HepG2 (cell line): ENCODE measurements around the gene TANGO6. TPM values are rescaled to one million over a fixed set of nuclear protein-coding genes. Genes with fewer than 3 reads are reported as not detected.

ENCODE experiments used
- EEA1 ChIP-seq: sonication (generic); formaldehyde crosslinking; IDR thresholded peaks from 2 replicates; pipeline ENCODE4 v1.5.1; 2020; ENCODE audit warnings: mild to moderate bottlenecking, missing genetic modification reagents, borderline replicate concordance
- EP300 ChIP-seq, 3 experiments: sonication (generic) in 1 of 3; formaldehyde crosslinking in 1 of 3; IDR thresholded peaks; 2 replicates each; pipeline versions ENCODE4 v1.5.1 to v1.6.1; 2011 to 2020; ENCODE audit warnings: low read depth in 2 of 3, low read length in 2 of 3, borderline replicate concordance in 1 of 3, improper control_type of control experiment in 1 of 3, mild to moderate bottlenecking in 1 of 3, missing genetic modification reagents in 1 of 3, moderate library complexity in 1 of 3
- HES4 ChIP-seq: sonication (generic); formaldehyde crosslinking; IDR thresholded peaks from 2 replicates; pipeline ENCODE4 v1.9.0; 2021; ENCODE audit warnings: mild to moderate bottlenecking, missing genetic modification reagents, borderline replicate concordance
- MED13 ChIP-seq: sonication (generic); formaldehyde crosslinking; IDR thresholded peaks from 2 replicates; pipeline ENCODE4 v1.5.0; 2020; ENCODE audit warnings: missing genetic modification reagents
- NR2F2 ChIP-seq: IDR thresholded peaks from 2 replicates; pipeline ENCODE4 v1.6.1; 2012; ENCODE audit warnings: low read depth, inconsistent platforms, borderline replicate concordance
- PCBP1 ChIP-seq: fragments of 200-400 bp; formaldehyde crosslinking; IDR thresholded peaks from 2 replicates; pipeline ENCODE4 v1.6.1; 2017; ENCODE audit warnings: mild to moderate bottlenecking, low read depth, low read length, borderline replicate concordance
- PCBP2 ChIP-seq: fragments of 200-400 bp; formaldehyde crosslinking; optimal IDR thresholded peaks from 2 replicates; pipeline ENCODE3; 2018; ENCODE audit warnings: low read length, low read depth; ENCODE audit not compliant: poor library complexity, severe bottlenecking
- RFX1 ChIP-seq: fragments of 450-650 bp; IDR thresholded peaks from 2 replicates; pipeline ENCODE4 v1.6.1; 2017
- SOX13 ChIP-seq, 3 experiments: fragments of 450-650 bp in 1 of 3; sonication (generic) in 1 of 3; formaldehyde crosslinking in 1 of 3; IDR thresholded peaks in 2 of 3; conservative IDR thresholded peaks in 1 of 3; 2 replicates each; pipeline versions ENCODE4 v1.5.0 to v1.6.1; 2016 to 2020; ENCODE audit warnings: antibody characterized with exemption in 1 of 3, mild to moderate bottlenecking in 1 of 3, missing compliant biosample characterization in 1 of 3, missing genetic modification reagents in 1 of 3, moderate library complexity in 1 of 3
- SRSF1 ChIP-seq: fragments of 200-400 bp; formaldehyde crosslinking; optimal IDR thresholded peaks from 2 replicates; pipeline ENCODE3; 2017; ENCODE audit warnings: mild to moderate bottlenecking, low read depth, low read length, moderate library complexity
- ZNF101 ChIP-seq: sonication (generic); formaldehyde crosslinking; IDR thresholded peaks from 2 replicates; pipeline ENCODE4 v1.4.0; 2020; ENCODE audit warnings: mild to moderate bottlenecking, low read depth, missing genetic modification reagents, borderline replicate concordance
- ZNF407 ChIP-seq: sonication (generic); formaldehyde crosslinking; IDR thresholded peaks from one replicate; pipeline ENCODE4 v1.5.1; 2020; ENCODE audit warnings: mild to moderate bottlenecking, missing genetic modification reagents; ENCODE audit errors: not compliant biosample characterization
- ZNF740 ChIP-seq: sonication (generic); formaldehyde crosslinking; IDR thresholded peaks from 2 replicates; pipeline ENCODE4 v1.4.0; 2020; ENCODE audit warnings: missing genetic modification reagents
- ZNF83 ChIP-seq: sonication (generic); formaldehyde crosslinking; IDR thresholded peaks from 2 replicates; pipeline ENCODE4 v1.4.0; 2020; ENCODE audit warnings: missing genetic modification reagents, mild to moderate bottlenecking, borderline replicate concordance
- ZSCAN29 ChIP-seq: sonication (generic); formaldehyde crosslinking; conservative IDR thresholded peaks from 2 replicates; pipeline ENCODE4 v1.4.0; 2020; ENCODE audit warnings: mild to moderate bottlenecking, missing genetic modification reagents
- polyA plus RNA-seq, 8 experiments: library from polyadenylated mRNA; depleted of rRNA in 3 of 8; stranded (reverse) in 7 of 8; unstranded in 1 of 8; fragments of >200 nt; fragmentation: Illumina TruSeq in 4 of 8; extraction: Trizol in 4 of 8; gene quantifications; 2 replicates each; pipeline versions ENCODE4 v1.2.1 to v1.2.3, GENCODE V29; 2011 to 2016; ENCODE audit warnings: low read depth in 4 of 8, missing spikeins in 1 of 8, mixed read lengths in 1 of 8; ENCODE audit not compliant: insufficient read depth in 1 of 8
- total RNA-seq, 5 experiments: library from RNA; depleted of rRNA; stranded (reverse); fragments of >200 nt; fragmentation: Illumina TruSeq; extraction: Trizol; gene quantifications; 2 replicates each; pipeline ENCODE4 v1.2.3, GENCODE V29; 2016; ENCODE audit warnings: low read depth in 1 of 5

The TANGO6 gene
- total and polyA plus RNA-seq, 2 of the 13 experiments (the other 11 are each of a cell fraction or from before 2014, with no cell fraction given): 7.2 to 13.3 TPM

- TF ChIP-seq ZNF407 (CRISPR knock-in tag) (no peak), RFX1 (no peak), NR2F2 (0 out of 2 replicates have a peak, but pooled peaks have one; percentile 8), SRSF1 (peak; percentile 40), EEA1 (0 out of 2 replicates have a peak, but pooled peaks have one; percentile 71), ZNF740 (0 out of 2 replicates have a peak, but pooled peaks have one; percentile 43), ZNF101 (CRISPR knock-in tag) (0 out of 2 replicates have a peak, but pooled peaks have one; percentile 74), PCBP2 (peak; percentile 93), MED13 (peak; percentile 22; the same call in 1 of the 2 replicates), SOX13 (IDR thresholded peaks at IDR 0.05) (peak; percentile 7; the same call in 1 of the 2 replicates), SOX13 (CRISPR knock-in tag; conservative IDR thresholded peaks at IDR 0.05 in 1 of 2, IDR thresholded peaks at IDR 0.05 in 1 of 2) (peak in 1 of 2 experiments; percentile 31; a peak in 1 of 4 replicates), ZSCAN29 (0 out of 2 replicates have a peak, but pooled peaks have one; percentile 14), EP300 (IDR thresholded peaks at IDR 0.05; ENCODE audit: low read depth in 2 of 2, low read length in 2 of 2) (peak in 1 of 2 experiments; percentile 11; a peak in 1 of 4 replicates), EP300 (CRISPR knock-in tag; IDR thresholded peaks at IDR 0.05; ENCODE audit: borderline replicate concordance) (no peak), ZNF83 (peak; percentile 66; the same call in 1 of the 2 replicates), HES4 (CRISPR knock-in tag) (0 out of 2 replicates have a peak, but pooled peaks have one; percentile 47), PCBP1 (0 out of 2 replicates have a peak, but pooled peaks have one; percentile 61)
Measured at GRCh38 chr16:69131839-69132423, 288.6 kb downstream of the TANGO6 start (continued).
